ENCODE data around the gene CDH22. TPM values are rescaled to one million over a fixed set of nuclear protein-coding genes. Genes with fewer than 3 reads are reported as not detected.
A peak's percentile ranks its signal among the peaks of the same experiment; 100 is the strongest.

Gene CDH22
- total and polyA plus RNA-seq, 10 of the 15 experiments (the other 5 are each of a cell fraction or from before 2014, with no cell fraction given), result not detected

DNA sequence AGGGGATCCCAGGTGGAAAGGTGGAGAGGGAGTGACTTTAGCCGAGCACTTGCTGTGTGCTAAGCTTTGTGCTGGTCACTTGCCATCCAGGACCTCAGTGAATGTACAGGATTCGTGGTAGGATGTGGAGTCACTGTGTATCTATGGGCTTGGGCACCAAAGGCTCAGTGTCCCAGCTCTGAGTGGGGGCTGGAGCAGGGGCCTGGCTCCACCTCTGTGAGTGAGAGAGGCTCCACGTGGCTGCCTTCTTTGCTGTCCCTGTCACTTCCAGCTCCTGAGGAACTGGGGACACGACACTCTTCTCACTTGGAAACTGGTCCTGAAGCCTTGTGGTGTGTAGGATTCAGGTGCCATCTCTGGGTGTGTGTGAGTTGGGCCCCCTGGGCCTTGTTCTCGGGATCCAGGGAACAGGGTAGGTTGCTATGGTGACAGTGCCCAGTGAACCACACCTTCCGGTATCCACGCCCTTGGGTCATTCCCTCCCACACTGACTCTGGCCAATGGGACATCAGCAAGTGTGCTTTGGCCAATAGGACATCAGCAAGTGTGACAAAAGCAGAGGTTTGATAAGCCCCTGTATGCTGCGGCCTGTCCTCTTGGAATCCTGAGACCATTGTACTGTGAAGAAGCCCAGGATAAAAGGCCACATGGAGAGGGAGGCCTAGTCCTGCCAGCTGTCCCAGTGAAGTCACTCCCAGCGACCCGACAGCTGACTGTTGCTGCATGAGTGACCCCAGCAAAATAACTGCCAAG is 87.7 kb downstream of the CDH22 start:
- Histone ChIP-seq H4K20me1 (ENCODE audit: control insufficient read depth, insufficient read depth) (no peaks in the 10 kb centered on the region), H3K9ac (ENCODE audit: control insufficient read depth, insufficient read depth, low read length) (no peak overlapping the region), H3K27ac (ENCODE audit: control insufficient read depth, insufficient read depth) (no peak overlapping the region), H3K9me3 (replicated peaks; ENCODE audit: control insufficient read depth, insufficient read depth, low read length) (no peaks in the 10 kb centered on the region), H3K27me3 (replicated peaks in 1 of 2; ENCODE audit: control insufficient read depth in 2 of 2, insufficient read depth in 2 of 2, low read length in 1 of 2) (no peaks in the 10 kb centered on the region; a peak in 1 of 4 replicates), H3K4me2 (ENCODE audit: control insufficient read depth, insufficient read depth) (no peak overlapping the region), H3K4me1 (ENCODE audit: control insufficient read depth, insufficient read depth, low read length) (no peaks in the 10 kb centered on the region), H3K79me2 (ENCODE audit: control insufficient read depth, insufficient read depth, low read length) (no peaks in the 10 kb centered on the region), H2AFZ (ENCODE audit: control insufficient read depth, low read depth, low read length) (no peak overlapping the region), H3K4me3 (no peak overlapping the region), H3K36me3 (ENCODE audit: control insufficient read depth in 2 of 2, insufficient read depth in 2 of 2, low read length in 1 of 2) (no peaks in the 10 kb centered on the region)
- in situ Hi-C loops (cut with MboI) (no loop called here), intact Hi-C loops (cut with micrococcal nuclease; ENCODE audit: unreplicated experiment) (no loop called here)
- CTCF ChIA-PET, result no interaction called here
- SMC1A ChIA-PET (ENCODE audit: uncharacterized antibody, unreplicated experiment), result no interaction called here
- TF ChIP-seq YY1 (IDR thresholded peaks at IDR 0.05; ENCODE audit: low read depth, low read length) (no peak), MLLT1 (IDR thresholded peaks at IDR 0.05) (no peak), POLR2AphosphoS2 (IDR thresholded peaks at IDR 0.05; ENCODE audit: low read depth, low read length) (no peak), RCOR1 (conservative IDR thresholded peaks at IDR 0.05; ENCODE audit: low read depth, low read length) (no peak), ZNF384 (IDR thresholded peaks at IDR 0.05; ENCODE audit: borderline replicate concordance, low read depth, low read length) (no peak), EZH2 (IDR thresholded peaks at IDR 0.05; ENCODE audit: borderline replicate concordance, control insufficient read depth, low read depth, low read length) (no peak), NFYA (IDR thresholded peaks at IDR 0.05; ENCODE audit: borderline replicate concordance, low read depth, low read length) (no peak), STAT3 (IDR thresholded peaks at IDR 0.05; ENCODE audit: low read depth, low read length) (no peak), SUZ12 (IDR thresholded peaks at IDR 0.05; ENCODE audit: unreplicated experiment) (no peak), FOS (IDR thresholded peaks at IDR 0.05; ENCODE audit: borderline replicate concordance, extremely low read depth, insufficient read length) (no peak), RB1 (IDR thresholded peaks at IDR 0.05; ENCODE audit: borderline replicate concordance) (no peak), RELA (IDR thresholded peaks at IDR 0.05; ENCODE audit: borderline replicate concordance, partially characterized antibody) (no peak), MYC (IDR thresholded peaks at IDR 0.05; ENCODE audit: insufficient read depth, insufficient read length, insufficient replicate concordance, low read length, severe bottlenecking) (no peak), CBFB (IDR thresholded peaks at IDR 0.05; ENCODE audit: low read depth) (no peak)
- TF ChIP-seq, protein P1, sequence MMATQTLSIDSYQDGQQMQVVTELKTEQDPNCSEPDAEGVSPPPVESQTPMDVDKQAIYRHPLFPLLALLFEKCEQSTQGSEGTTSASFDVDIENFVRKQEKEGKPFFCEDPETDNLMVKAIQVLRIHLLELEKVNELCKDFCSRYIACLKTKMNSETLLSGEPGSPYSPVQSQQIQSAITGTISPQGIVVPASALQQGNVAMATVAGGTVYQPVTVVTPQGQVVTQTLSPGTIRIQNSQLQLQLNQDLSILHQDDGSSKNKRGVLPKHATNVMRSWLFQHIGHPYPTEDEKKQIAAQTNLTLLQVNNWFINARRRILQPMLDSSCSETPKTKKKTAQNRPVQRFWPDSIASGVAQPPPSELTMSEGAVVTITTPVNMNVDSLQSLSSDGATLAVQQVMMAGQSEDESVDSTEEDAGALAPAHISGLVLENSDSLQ (IDR thresholded peaks at IDR 0.05), result no peak
- TF ChIP-seq, protein P2, sequence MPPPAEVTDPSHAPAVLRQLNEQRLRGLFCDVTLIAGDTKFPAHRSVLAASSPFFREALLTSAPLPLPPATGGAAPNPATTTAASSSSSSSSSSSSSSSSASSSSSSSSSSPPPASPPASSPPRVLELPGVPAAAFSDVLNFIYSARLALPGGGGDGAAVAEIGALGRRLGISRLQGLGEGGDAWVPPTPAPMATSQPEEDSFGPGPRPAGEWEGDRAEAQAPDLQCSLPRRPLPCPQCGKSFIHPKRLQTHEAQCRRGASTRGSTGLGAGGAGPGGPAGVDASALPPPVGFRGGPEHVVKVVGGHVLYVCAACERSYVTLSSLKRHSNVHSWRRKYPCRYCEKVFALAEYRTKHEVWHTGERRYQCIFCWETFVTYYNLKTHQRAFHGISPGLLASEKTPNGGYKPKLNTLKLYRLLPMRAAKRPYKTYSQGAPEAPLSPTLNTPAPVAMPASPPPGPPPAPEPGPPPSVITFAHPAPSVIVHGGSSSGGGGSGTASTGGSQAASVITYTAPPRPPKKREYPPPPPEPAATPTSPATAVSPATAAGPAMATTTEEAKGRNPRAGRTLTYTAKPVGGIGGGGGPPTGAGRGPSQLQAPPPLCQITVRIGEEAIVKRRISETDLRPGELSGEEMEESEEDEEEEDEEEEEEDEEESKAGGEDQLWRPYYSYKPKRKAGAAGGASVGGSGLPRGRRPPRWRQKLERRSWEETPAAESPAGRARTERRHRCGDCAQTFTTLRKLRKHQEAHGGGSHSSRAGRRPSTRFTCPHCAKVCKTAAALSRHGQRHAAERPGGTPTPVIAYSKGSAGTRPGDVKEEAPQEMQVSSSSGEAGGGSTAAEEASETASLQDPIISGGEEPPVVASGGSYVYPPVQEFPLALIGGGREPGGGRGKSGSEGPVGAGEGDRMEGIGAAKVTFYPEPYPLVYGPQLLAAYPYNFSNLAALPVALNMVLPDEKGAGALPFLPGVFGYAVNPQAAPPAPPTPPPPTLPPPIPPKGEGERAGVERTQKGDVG (CRISPR knock-in tag; IDR thresholded peaks at IDR 0.05), result no peak
- FAIRE-seq, result no peak
- DNase-seq (ENCODE audit: low read depth, low spot score), result no peak
- RAD21 ChIA-PET (ENCODE audit: unreplicated experiment), result interaction anchor here (0.7 kb wide), 1 partner anchor 187 kb away, joined by 3 read pairs; no protein-coding TSS in a partner anchor
- peak; percentile 70 for ATAC-seq
- BruUV-seq (replicated peaks), result no TSS peak
- 25% methylated on average over 10 of the region's 10 CpGs for WGBS (ENCODE audit: insufficient coverage, insufficient replicate concordance, low lambda C conversion rate, missing lambda C conversion rate)
- POLR2A ChIA-PET, result no interaction called here

Data from GM12878 (cell line).